ENCODE measurements around the gene PAQR9.
"Not testable (repeated sequence)": the region's sequence is repeated elsewhere in the genome, so short reads cannot be mapped to it uniquely, and the experiment has no call there.

Gene PAQR9

GRCh38 chr3:142963516-142964448 is at the start of gene PAQR9:
Gene PAQR9 (minus strand): TSS chr3:142963674. CDS start chr3:142963336, 338 bp downstream.
- peak in 2 of 3 experiments; percentile 73 to 82 for DNase-seq

GRCh38 chr3:143011705-143012104 is 48.2 kb upstream of the PAQR9 start:
- no peak for DNase-seq

- no peak for DNase-seq
Observed at GRCh38 chr3:143010024-143010423, 46.5 kb upstream of the PAQR9 start.

GRCh38 chr3:143004823-143005222 is 41.3 kb upstream of the PAQR9 start:
- DNase-seq: no peak

- DNase-seq: peak in 1 of 3 experiments; percentile 25
Observed at GRCh38 chr3:143002727-143003126, 39.3 kb upstream of the PAQR9 start.

- DNase-seq: peak; percentile 34 to 71 (median 60)
Observed at GRCh38 chr3:143002083-143002712, 38.7 kb upstream of the PAQR9 start.

GRCh38 chr3:143001369-143002082 is 38.1 kb upstream of the PAQR9 start, which contains the start of gene U2SURP:
Gene U2SURP (plus strand): TSS chr3:143001570. CDS start chr3:143001629, 59 bp downstream.
- peak; percentile 97 to 98 (median 97) for DNase-seq

- DNase-seq: no peak
Observed at GRCh38 chr3:143001034-143001368, 37.5 kb upstream of the PAQR9 start.

- DNase-seq: peak in 1 of 3 experiments; percentile 66
Observed at GRCh38 chr3:143000528-143000927, 37.1 kb upstream of the PAQR9 start.

GRCh38 chr3:142999881-143000280 is 36.4 kb upstream of the PAQR9 start:
- peak in 1 of 3 experiments; percentile 36 for DNase-seq

GRCh38 chr3:142998439-142998838 is 35.0 kb upstream of the PAQR9 start:
- DNase-seq: no peak

- DNase-seq: no peak
Observed at GRCh38 chr3:142997330-142997729, 33.9 kb upstream of the PAQR9 start.

- peak; percentile 53 to 78 (median 65) for DNase-seq
Observed at GRCh38 chr3:142993958-142994442, 30.5 kb upstream of the PAQR9 start.

GRCh38 chr3:142992323-142992722 is 28.8 kb upstream of the PAQR9 start:
- DNase-seq: no peak

GRCh38 chr3:142990721-142991120 is 27.2 kb upstream of the PAQR9 start:
- no peak for DNase-seq

GRCh38 chr3:142988826-142989225 is 25.4 kb upstream of the PAQR9 start:
- DNase-seq: not testable (repeated sequence)

- DNase-seq: not testable (repeated sequence)
Observed at GRCh38 chr3:142988221-142988620, 24.7 kb upstream of the PAQR9 start.

- DNase-seq: no peak
Observed at GRCh38 chr3:142987707-142988106, 24.2 kb upstream of the PAQR9 start.

- peak in 2 of 3 experiments; percentile 59 to 64 for DNase-seq
Observed at GRCh38 chr3:142987080-142987700, 23.7 kb upstream of the PAQR9 start.

- DNase-seq: no peak
Observed at GRCh38 chr3:142984255-142984654, 20.8 kb upstream of the PAQR9 start.

GRCh38 chr3:142983318-142983717 is 19.8 kb upstream of the PAQR9 start:
- no peak for DNase-seq

GRCh38 chr3:142982038-142982773 is 18.7 kb upstream of the PAQR9 start:
- no peak for DNase-seq
